Hematopoietic multipotent progenitor cell treated with erythropoietin and hydrocortisone succinate and interleukin-3 and kit ligand, for 15 days (in vitro differentiated cells): Measurements from ENCODE around the gene TPPP3.
A peak's percentile ranks its signal among the peaks of the same experiment; 100 is the strongest.

Source experiments
- DNase-seq: peaks from one replicate; pipeline ENCODE4 v3.0.0-alpha.2; 2015; ENCODE audit warnings: low spot score

Gene TPPP3

GRCh38 chr16:67403976-67404555 is 10.8 kb upstream of the TPPP3 start:
- no peak for DNase-seq

- DNase-seq, result no peak
Measured at GRCh38 chr16:67400901-67401300, 7.6 kb upstream of the TPPP3 start.

GRCh38 chr16:67399749-67400704 is 6.7 kb upstream of the TPPP3 start:
- DNase-seq, result no peak

- peak; percentile 25 for DNase-seq
Measured at GRCh38 chr16:67399218-67399733, 6.0 kb upstream of the TPPP3 start.

- DNase-seq, result no peak
Measured at GRCh38 chr16:67398546-67399217, 5.4 kb upstream of the TPPP3 start.

- DNase-seq, result no peak
Measured at GRCh38 chr16:67397812-67398545, 4.7 kb upstream of the TPPP3 start.

- no peak for DNase-seq
Measured at GRCh38 chr16:67397036-67397801, 3.9 kb upstream of the TPPP3 start.

- no peak for DNase-seq
Measured at GRCh38 chr16:67396159-67397035, 3.1 kb upstream of the TPPP3 start.

GRCh38 chr16:67395458-67396158 is 2.3 kb upstream of the TPPP3 start:
- DNase-seq, result no peak

GRCh38 chr16:67395105-67395457 is 1.8 kb upstream of the TPPP3 start:
- no peak for DNase-seq

- no peak for DNase-seq
Measured at GRCh38 chr16:67394155-67395104, 1.1 kb upstream of the TPPP3 start.

GRCh38 chr16:67393788-67394154 is 473 bp upstream of the TPPP3 start:
- no peak for DNase-seq

- no peak for DNase-seq
Measured at GRCh38 chr16:67392301-67393059, 818 bp downstream of the TPPP3 start.

GRCh38 chr16:67391424-67392300 is 1.6 kb downstream of the TPPP3 start:
- DNase-seq, result no peak

- DNase-seq, result no peak
Measured at GRCh38 chr16:67390816-67391423, 2.4 kb downstream of the TPPP3 start.
